ENCODE results near the gene PNPO.

GRCh38 chr17:47914306-47914948 lies 26.9 kb upstream of the PNPO start:
- TF ChIP-seq CHD2 (IDR thresholded peaks at IDR 0.05; ENCODE audit: low read length) = no peak
- TF ChIP-seq CTCF (IDR thresholded peaks at IDR 0.05; ENCODE audit: control extremely low read depth in 1 of 3, insufficient read depth in 1 of 3, low read depth in 1 of 3, low read length in 3 of 3) = no peak
- TF ChIP-seq USF2 (IDR thresholded peaks at IDR 0.05; ENCODE audit: low read length) = no peak
- no peak for TF ChIP-seq SP4 (IDR thresholded peaks at IDR 0.05; ENCODE audit: low read length)
- no peak for TF ChIP-seq ASH2L (IDR thresholded peaks at IDR 0.05; ENCODE audit: low read length)
- no peak for TF ChIP-seq YY1 (IDR thresholded peaks at IDR 0.05; ENCODE audit: low read depth, low read length)
- no peak for TF ChIP-seq CREB1 (IDR thresholded peaks at IDR 0.05)
- no peak for TF ChIP-seq SRF (IDR thresholded peaks at IDR 0.05; ENCODE audit: low read depth, low read length)
- TF ChIP-seq ZNF274 (IDR thresholded peaks at IDR 0.05; ENCODE audit: borderline replicate concordance, extremely low read depth, low read length) = no peak
- no peak for TF ChIP-seq CEBPB (IDR thresholded peaks at IDR 0.05; ENCODE audit: low read depth, low read length)
- TF ChIP-seq BRCA1 (IDR thresholded peaks at IDR 0.05; ENCODE audit: low read depth, low read length) = no peak
- TF ChIP-seq JUND (IDR thresholded peaks at IDR 0.05; ENCODE audit: low read length) = no peak
- TF ChIP-seq TBP (IDR thresholded peaks at IDR 0.05; ENCODE audit: low read depth, low read length) = no peak

Data from H1 (cell line).